ENCODE results near the gene CAPNS2. TPM values are rescaled to one million over a fixed set of nuclear protein-coding genes. Genes with fewer than 3 reads are reported as not detected.

The CAPNS2 gene
- total and polyA plus RNA-seq, 2 of the 13 experiments (the other 11 are each of a cell fraction or from before 2014, with no cell fraction given) = 0.29 TPM; not detected in 1

DNA sequence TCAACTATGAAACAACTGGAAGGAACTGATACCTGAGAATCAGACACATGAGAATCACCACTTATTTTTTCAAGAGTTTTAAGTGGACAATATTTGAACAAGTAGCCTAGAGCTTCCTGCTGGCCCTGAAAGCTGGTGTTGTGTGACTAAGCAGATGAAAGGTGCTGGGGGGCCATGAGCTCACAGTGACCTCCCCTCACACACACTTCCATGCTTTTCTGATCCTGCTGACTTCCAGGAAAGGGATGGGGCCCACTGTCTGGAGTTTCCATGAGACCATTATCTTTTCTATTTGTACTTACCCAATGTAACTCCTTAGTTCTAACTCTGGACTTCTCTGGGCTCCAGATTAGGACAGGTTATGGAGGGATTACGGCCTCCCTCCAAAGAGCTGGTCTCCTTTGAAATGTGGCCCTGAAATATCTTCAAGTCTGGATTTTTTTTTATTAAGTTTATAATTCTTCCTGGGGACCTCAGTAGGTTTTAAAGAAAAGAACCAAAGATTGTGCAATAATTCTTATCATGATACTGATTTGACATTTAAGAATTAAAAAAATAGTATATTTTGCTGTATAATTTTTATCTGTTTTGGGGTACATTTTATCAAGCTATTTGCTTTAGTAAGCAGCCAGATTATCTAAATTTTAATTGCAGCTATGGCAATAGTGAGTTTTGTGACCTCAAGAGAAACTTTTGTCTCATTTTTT is 4.9 kb downstream of the CAPNS2 start (continued):
- TF ChIP-seq, protein P1, sequence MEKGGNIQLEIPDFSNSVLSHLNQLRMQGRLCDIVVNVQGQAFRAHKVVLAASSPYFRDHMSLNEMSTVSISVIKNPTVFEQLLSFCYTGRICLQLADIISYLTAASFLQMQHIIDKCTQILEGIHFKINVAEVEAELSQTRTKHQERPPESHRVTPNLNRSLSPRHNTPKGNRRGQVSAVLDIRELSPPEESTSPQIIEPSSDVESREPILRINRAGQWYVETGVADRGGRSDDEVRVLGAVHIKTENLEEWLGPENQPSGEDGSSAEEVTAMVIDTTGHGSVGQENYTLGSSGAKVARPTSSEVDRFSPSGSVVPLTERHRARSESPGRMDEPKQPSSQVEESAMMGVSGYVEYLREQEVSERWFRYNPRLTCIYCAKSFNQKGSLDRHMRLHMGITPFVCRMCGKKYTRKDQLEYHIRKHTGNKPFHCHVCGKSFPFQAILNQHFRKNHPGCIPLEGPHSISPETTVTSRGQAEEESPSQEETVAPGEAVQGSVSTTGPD (CRISPR knock-in tag; IDR thresholded peaks at IDR 0.05) = no peak
- TF ChIP-seq ELF3 (CRISPR knock-in tag; IDR thresholded peaks at IDR 0.05) (peak; percentile 79), ZFP62 (CRISPR knock-in tag; IDR thresholded peaks at IDR 0.05) (no peak), RXRB (CRISPR knock-in tag; IDR thresholded peaks at IDR 0.05; ENCODE audit: borderline replicate concordance) (peak; percentile 92), TEAD3 (CRISPR knock-in tag; optimal IDR thresholded peaks at IDR 0.05; ENCODE audit: borderline replicate concordance) (peak; percentile 65), ZNF543 (CRISPR knock-in tag; IDR thresholded peaks at IDR 0.05) (no peak), ATRX (CRISPR knock-in tag; IDR thresholded peaks at IDR 0.05; ENCODE audit: borderline replicate concordance) (no peak), ZNF337 (CRISPR knock-in tag; IDR thresholded peaks at IDR 0.05; ENCODE audit: borderline replicate concordance, low read depth) (no peak), ZBTB42 (CRISPR knock-in tag; IDR thresholded peaks at IDR 0.05) (no peak), CBFB (CRISPR knock-in tag; IDR thresholded peaks at IDR 0.05) (0 out of 2 replicates have a peak, but pooled peaks have one; percentile 57), WIZ (CRISPR knock-in tag; IDR thresholded peaks at IDR 0.05) (no peak), ZNF792 (CRISPR knock-in tag; IDR thresholded peaks at IDR 0.05) (peak; percentile 59; the same call in 1 of the 2 replicates), ZNF570 (CRISPR knock-in tag; IDR thresholded peaks at IDR 0.05; ENCODE audit: borderline replicate concordance) (no peak), ZBTB21 (CRISPR knock-in tag; IDR thresholded peaks at IDR 0.05) (peak; percentile 83)
- TF ChIP-seq, protein P2, sequence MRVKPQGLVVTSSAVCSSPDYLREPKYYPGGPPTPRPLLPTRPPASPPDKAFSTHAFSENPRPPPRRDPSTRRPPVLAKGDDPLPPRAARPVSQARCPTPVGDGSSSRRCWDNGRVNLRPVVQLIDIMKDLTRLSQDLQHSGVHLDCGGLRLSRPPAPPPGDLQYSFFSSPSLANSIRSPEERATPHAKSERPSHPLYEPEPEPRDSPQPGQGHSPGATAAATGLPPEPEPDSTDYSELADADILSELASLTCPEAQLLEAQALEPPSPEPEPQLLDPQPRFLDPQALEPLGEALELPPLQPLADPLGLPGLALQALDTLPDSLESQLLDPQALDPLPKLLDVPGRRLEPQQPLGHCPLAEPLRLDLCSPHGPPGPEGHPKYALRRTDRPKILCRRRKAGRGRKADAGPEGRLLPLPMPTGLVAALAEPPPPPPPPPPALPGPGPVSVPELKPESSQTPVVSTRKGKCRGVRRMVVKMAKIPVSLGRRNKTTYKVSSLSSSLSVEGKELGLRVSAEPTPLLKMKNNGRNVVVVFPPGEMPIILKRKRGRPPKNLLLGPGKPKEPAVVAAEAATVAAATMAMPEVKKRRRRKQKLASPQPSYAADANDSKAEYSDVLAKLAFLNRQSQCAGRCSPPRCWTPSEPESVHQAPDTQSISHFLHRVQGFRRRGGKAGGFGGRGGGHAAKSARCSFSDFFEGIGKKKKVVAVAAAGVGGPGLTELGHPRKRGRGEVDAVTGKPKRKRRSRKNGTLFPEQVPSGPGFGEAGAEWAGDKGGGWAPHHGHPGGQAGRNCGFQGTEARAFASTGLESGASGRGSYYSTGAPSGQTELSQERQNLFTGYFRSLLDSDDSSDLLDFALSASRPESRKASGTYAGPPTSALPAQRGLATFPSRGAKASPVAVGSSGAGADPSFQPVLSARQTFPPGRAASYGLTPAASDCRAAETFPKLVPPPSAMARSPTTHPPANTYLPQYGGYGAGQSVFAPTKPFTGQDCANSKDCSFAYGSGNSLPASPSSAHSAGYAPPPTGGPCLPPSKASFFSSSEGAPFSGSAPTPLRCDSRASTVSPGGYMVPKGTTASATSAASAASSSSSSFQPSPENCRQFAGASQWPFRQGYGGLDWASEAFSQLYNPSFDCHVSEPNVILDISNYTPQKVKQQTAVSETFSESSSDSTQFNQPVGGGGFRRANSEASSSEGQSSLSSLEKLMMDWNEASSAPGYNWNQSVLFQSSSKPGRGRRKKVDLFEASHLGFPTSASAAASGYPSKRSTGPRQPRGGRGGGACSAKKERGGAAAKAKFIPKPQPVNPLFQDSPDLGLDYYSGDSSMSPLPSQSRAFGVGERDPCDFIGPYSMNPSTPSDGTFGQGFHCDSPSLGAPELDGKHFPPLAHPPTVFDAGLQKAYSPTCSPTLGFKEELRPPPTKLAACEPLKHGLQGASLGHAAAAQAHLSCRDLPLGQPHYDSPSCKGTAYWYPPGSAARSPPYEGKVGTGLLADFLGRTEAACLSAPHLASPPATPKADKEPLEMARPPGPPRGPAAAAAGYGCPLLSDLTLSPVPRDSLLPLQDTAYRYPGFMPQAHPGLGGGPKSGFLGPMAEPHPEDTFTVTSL (CRISPR knock-in tag; IDR thresholded peaks at IDR 0.05; ENCODE audit: borderline replicate concordance) = peak; percentile 85
- TF ChIP-seq, protein P3, sequence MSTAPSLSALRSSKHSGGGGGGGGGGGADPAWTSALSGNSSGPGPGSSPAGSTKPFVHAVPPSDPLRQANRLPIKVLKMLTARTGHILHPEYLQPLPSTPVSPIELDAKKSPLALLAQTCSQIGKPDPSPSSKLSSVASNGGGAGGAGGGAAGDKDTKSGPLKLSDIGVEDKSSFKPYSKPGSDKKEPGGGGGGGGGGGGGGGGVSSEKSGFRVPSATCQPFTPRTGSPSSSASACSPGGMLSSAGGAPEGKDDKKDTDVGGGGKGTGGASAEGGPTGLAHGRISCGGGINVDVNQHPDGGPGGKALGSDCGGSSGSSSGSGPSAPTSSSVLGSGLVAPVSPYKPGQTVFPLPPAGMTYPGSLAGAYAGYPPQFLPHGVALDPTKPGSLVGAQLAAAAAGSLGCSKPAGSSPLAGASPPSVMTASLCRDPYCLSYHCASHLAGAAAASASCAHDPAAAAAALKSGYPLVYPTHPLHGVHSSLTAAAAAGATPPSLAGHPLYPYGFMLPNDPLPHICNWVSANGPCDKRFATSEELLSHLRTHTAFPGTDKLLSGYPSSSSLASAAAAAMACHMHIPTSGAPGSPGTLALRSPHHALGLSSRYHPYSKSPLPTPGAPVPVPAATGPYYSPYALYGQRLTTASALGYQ (CRISPR knock-in tag; IDR thresholded peaks at IDR 0.05) = peak; percentile 52; the same call in 1 of the 2 replicates
- TF ChIP-seq, protein P4, sequence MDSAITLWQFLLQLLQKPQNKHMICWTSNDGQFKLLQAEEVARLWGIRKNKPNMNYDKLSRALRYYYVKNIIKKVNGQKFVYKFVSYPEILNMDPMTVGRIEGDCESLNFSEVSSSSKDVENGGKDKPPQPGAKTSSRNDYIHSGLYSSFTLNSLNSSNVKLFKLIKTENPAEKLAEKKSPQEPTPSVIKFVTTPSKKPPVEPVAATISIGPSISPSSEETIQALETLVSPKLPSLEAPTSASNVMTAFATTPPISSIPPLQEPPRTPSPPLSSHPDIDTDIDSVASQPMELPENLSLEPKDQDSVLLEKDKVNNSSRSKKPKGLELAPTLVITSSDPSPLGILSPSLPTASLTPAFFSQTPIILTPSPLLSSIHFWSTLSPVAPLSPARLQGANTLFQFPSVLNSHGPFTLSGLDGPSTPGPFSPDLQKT (CRISPR knock-in tag; IDR thresholded peaks at IDR 0.05; ENCODE audit: borderline replicate concordance) = no peak
- TF ChIP-seq, protein P5, sequence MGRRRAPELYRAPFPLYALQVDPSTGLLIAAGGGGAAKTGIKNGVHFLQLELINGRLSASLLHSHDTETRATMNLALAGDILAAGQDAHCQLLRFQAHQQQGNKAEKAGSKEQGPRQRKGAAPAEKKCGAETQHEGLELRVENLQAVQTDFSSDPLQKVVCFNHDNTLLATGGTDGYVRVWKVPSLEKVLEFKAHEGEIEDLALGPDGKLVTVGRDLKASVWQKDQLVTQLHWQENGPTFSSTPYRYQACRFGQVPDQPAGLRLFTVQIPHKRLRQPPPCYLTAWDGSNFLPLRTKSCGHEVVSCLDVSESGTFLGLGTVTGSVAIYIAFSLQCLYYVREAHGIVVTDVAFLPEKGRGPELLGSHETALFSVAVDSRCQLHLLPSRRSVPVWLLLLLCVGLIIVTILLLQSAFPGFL (CRISPR knock-in tag; IDR thresholded peaks at IDR 0.05) = no peak
